ENCODE results near the gene RPUSD1.

- no peak for TF ChIP-seq CTCF (IDR thresholded peaks at IDR 0.05)
- no peak for TF ChIP-seq MAX (CRISPR knock-in tag; IDR thresholded peaks at IDR 0.05)
- no peak for TF ChIP-seq RELA (CRISPR knock-in tag; IDR thresholded peaks at IDR 0.05; ENCODE audit: borderline replicate concordance)
- no peak for TF ChIP-seq CREB1 (CRISPR knock-in tag; IDR thresholded peaks at IDR 0.05)
- TF ChIP-seq IRF2 (CRISPR knock-in tag; IDR thresholded peaks at IDR 0.05; ENCODE audit: borderline replicate concordance, low read depth) = no peak
- TF ChIP-seq CREM (CRISPR knock-in tag; IDR thresholded peaks at IDR 0.05) = no peak
- no peak for TF ChIP-seq TP53 (CRISPR knock-in tag; IDR thresholded peaks at IDR 0.05)
- no peak for TF ChIP-seq FOXJ3 (CRISPR knock-in tag; IDR thresholded peaks at IDR 0.05; ENCODE audit: borderline replicate concordance)
- TF ChIP-seq AFF4 (CRISPR knock-in tag; IDR thresholded peaks at IDR 0.05; ENCODE audit: borderline replicate concordance) = no peak
These were observed 15.0 kb upstream of the RPUSD1 start for GRCh38 chr16:802914-803753.
